NCI-H2107 (cell line): ENCODE results near the gene TMEM131L.
"Not testable (repeated sequence)": the region's sequence is repeated elsewhere in the genome, so short reads cannot be mapped to it uniquely, and the experiment has no call there.

Experiments
- DNase-seq: peaks from one replicate; lab custom pipeline; 2025; lab: John Stamatoyannopoulos, UW

Gene TMEM131L, protein sequence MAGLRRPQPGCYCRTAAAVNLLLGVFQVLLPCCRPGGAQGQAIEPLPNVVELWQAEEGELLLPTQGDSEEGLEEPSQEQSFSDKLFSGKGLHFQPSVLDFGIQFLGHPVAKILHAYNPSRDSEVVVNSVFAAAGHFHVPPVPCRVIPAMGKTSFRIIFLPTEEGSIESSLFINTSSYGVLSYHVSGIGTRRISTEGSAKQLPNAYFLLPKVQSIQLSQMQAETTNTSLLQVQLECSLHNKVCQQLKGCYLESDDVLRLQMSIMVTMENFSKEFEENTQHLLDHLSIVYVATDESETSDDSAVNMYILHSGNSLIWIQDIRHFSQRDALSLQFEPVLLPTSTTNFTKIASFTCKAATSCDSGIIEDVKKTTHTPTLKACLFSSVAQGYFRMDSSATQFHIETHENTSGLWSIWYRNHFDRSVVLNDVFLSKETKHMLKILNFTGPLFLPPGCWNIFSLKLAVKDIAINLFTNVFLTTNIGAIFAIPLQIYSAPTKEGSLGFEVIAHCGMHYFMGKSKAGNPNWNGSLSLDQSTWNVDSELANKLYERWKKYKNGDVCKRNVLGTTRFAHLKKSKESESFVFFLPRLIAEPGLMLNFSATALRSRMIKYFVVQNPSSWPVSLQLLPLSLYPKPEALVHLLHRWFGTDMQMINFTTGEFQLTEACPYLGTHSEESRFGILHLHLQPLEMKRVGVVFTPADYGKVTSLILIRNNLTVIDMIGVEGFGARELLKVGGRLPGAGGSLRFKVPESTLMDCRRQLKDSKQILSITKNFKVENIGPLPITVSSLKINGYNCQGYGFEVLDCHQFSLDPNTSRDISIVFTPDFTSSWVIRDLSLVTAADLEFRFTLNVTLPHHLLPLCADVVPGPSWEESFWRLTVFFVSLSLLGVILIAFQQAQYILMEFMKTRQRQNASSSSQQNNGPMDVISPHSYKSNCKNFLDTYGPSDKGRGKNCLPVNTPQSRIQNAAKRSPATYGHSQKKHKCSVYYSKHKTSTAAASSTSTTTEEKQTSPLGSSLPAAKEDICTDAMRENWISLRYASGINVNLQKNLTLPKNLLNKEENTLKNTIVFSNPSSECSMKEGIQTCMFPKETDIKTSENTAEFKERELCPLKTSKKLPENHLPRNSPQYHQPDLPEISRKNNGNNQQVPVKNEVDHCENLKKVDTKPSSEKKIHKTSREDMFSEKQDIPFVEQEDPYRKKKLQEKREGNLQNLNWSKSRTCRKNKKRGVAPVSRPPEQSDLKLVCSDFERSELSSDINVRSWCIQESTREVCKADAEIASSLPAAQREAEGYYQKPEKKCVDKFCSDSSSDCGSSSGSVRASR (N-terminal part only)

DNA sequence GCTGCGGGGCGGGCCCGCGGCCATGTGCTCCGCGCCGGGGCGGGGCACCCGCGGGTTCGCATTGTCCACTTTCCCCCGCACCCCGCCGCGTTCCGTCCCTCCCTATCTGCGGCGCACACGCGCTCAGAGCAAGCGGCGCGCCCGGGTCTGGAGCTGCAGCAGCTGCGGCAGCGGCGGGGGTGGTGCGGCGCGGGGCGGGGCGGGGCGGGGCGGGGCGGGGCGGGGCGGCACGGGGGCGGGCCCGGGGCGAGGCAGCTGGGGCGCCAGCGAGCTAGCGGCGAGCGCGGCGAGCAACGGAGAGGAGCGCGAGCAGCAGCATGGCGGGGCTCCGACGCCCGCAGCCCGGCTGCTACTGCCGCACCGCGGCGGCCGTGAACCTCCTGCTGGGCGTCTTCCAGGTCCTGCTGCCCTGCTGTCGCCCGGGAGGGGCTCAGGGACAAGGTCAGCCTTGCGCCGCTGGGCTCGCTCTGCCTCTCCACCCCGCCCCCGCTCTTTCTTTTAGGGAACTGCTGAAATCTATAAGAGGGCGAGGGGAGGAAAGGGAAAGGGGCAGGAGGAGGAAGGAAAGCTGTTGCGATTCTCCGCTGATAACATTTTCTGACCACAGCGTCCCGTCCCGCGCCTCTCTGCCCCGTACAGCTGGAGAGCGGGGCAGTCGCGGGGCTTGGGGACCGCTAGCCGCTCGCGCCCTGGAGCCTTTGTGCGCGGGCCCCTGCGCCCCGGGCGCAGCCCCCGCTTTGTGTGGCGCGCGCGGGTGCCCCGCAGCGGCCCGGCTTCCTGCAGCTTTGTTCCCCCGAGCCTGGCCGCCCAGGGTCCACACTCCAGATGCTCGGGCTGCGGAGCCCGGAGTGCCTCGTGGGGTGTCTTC, at the start of gene TMEM131L:
TMEM131L (plus strand) TSS at position 280 of the 868 bp plus-strand sequence; CDS start at position 318, 38 bp downstream.
- DNase-seq: no peak

DNA sequence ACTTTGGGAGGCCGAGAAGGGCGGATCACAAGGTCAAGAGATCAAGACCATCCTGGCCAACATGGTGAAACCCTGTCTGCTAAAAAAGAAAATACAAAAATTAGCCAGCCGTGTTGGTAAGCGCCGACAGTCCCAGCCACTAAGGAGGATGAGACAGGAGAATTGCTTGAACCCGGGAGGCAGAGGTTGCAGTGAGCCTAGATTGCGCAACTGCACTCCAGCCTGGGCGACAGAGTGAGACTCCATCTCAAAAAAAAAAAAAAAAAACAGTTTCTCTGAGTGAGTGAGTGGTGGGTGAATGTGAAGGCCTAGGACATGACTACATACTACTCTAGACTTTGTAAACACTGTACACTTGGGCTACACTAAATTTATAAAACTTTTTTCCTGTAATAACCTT, 49.7 kb upstream of the TMEM131L start:
- DNase-seq: not testable (repeated sequence)

DNA sequence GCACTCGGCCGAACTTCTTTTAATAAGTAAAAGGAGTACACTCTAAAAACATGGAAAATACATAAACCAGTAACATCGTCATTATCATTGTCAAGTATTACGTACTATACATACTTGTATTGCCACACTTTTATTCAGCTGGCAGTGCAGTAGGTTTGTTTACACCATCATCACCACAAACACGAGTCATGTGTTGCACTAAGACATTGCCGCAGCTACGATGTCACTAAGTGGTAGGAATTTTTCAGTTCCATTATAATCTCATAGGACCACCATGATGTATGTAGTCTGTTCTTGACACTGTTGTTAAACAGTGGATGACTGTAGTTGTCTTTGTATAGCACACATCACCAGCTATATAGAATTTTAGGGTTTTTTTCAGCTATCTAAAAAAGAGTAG, 48.0 kb upstream of the TMEM131L start:
- no peak for DNase-seq

DNA sequence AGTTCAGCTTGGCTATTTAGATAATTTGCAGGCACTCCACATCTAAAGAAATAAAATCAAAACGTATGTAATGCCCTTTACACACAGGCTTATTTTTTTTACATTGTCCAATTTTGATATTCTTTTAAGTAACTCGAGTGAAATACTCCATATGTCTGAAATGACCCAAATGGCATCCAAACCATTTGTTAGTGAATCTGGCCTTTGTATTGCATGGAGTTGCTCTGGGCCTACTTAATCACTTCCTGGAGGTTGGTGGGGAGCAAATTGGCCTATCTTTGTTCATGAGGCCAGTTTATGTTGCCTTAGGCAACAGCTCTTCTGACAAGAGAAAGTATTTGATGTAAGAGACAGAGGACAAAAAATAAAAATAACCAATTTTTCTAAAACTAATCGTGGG, 47.6 kb upstream of the TMEM131L start:
- no peak for DNase-seq

DNA sequence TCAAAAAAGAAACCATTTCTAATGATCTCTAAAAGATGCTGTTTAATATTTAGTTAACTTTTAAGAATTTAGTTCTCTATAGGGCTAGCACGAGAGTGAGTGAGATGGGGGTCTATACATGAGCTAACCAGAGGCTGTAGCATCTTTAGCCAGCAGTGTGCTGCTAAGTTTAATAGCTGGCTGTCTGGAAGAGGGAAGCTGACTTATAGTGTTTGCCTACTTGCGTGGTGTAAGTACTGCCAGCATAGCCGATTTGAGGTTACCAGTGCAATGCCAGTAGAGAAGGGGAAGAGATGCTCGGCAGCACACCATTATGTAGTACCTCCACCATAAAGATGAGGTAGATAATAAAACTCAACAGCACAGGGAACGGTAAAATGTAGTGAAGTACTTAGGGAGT, 47.1 kb upstream of the TMEM131L start:
- DNase-seq: no peak

- no peak for DNase-seq
Measured at GRCh38 chr4:153419673-153420278, 46.4 kb upstream of the TMEM131L start.

- no peak for DNase-seq
Measured at GRCh38 chr4:153420361-153420760, 45.8 kb upstream of the TMEM131L start.

GRCh38 chr4:153421941-153422340, 44.2 kb upstream of the TMEM131L start:
- DNase-seq: no peak

DNA sequence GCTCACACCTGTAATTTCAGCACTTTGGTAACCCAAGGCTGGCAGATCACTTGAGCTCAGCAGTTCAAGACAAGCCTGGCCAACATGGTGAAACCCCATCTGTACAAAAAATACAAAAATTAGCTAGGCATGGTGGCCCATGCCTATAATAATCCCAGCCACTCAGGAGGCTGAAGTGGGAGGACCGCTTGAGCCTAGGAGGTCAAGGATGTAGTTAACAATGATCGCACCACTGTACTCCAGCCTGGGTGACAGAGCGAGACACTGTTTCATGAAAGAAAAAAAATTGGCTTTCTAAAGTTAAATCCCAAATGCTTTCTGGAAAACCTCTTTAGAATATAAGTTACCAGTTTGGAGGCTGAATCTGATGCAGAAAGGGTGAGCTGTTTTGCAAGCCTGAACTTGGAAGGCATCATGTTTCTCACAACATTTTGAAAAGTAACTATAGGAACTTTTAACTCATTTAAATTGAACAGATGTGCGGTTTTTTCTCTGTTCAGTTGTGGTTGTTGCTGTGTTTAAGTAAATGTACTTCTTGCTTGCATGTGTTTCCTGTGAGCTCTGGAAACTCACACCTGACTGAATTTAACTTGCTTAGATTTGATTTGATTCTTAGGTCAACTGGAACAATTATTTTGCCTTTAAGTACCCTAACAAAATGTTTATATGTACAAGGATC, 39.8 kb upstream of the TMEM131L start:
- DNase-seq: no peak

DNA sequence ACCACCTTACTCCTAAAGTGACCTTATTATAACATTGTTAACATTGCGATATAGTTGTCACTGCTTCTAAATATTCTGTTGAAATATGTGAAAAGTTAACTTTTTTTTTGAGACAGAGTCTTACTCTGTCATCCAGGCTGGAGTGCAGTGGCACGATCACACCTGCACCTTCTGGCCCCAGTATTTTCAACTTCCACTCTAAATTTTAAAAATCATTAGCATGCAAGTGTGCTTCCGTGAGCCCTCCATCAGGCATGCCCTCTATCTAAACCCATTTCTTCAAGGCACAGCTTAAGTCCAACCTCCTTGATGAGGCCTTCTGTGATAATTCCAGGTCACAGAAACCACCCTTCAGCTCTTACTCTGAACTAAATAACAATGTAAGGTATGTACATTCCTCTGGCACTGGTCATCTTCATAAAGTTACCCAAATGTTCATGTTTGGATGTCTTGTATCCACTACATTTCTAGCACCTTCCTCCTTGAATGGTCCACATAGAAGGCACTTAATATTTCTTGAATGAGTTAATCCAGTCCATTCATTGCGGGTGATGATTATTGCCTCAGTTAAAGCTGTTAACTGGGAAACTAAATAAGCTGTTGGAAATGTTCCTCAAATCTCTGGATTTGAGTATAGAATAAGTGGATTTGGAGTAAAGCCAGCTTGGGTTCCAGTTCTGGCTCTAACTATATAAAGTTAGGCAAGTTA, 38.6 kb upstream of the TMEM131L start:
- no peak for DNase-seq

DNA sequence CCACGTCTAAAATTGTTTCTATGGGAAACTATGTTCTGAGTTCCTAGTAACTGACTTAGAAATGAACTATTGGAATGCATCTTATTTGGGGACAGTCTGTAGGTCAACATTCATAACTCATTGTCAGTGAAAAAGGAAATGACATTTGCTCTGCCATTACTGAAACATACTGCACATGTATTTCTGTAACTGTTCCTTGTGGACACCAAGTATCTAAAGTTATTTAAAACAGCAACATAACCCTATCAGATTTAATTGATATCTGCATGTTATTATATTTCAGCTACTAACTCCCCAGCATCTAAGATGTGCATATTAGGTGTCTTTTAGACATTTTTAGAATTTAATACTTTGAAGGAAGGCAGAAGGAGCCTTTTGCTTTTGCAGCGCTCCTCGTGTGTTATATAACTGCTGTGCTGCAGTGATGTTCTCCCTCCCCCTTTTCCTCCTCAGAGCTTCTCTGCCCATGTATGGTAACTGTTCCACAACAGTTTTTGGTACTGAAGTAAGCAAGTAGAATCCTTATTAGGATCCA, 37.2 kb upstream of the TMEM131L start:
- DNase-seq: no peak

- DNase-seq: peak; percentile 4
Measured at GRCh38 chr4:153432965-153433753, 33.0 kb upstream of the TMEM131L start.

DNA sequence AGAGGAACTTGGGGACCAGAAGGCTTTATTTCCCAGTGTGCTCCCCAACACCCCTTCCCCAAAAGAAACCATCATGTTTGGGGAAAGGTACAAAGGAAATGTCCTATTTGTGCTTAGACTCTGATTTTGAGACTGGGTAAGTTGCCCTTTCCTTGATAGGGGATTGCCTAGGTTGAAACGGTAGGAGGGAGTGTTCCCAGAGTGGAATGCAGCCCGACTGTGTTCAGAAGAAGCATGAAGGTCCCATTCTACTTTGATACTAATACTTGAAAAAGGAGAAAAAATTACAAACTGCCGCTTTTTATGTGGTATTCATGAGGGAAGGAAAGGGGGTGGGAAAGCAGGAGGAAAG, 32.4 kb upstream of the TMEM131L start:
- no peak for DNase-seq

GRCh38 chr4:153434190-153434589, 32.0 kb upstream of the TMEM131L start:
- no peak for DNase-seq

GRCh38 chr4:153438916-153439756, 27.0 kb upstream of the TMEM131L start:
- DNase-seq: no peak

DNA sequence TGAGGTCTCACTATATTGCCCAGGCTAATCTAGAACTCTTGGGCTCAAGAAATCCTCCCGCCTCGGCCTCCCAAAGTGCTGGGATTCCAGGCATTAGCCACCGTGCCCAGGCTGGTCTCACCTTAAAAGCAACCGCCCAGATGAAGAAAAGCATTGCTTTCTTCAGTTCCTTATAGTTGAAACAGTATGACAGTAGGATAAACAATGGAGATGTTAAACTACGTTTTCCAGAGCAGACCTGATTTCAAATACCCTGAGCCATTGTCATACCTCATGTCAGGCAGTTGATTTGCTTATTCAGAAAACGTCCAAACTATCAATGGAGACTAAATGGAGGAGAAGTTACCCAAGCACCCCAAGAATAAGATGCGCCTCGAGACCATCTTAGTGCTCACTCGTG, 26.3 kb upstream of the TMEM131L start:
- DNase-seq: no peak

DNA sequence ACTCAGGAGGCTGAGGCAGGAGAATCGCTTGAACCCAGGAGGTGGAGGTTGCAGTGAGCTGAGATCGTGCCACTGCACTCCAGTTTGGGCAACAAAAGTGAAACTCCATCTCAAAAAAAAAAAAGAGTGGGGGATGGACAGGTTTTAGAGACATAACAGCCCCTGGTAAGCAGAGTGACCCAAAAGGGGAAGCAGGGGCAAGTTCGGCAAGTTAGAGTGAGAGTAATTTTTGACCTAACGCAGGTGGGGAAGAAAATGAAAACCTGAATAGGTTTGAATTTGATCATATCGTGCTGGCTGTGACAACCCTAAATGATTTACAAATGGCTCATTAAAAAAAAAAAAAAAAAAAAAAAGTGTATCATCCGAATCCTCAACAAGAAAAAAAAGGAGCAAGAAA, 25.7 kb upstream of the TMEM131L start:
- DNase-seq: no peak
